Lower lobe of right lung (tissue), 2 donors: ENCODE results near the gene CCDC85A. TPM values are rescaled to one million over a fixed set of nuclear protein-coding genes. Genes with fewer than 3 reads are reported as not detected.
A peak's percentile ranks its signal among the peaks of the same experiment; 100 is the strongest.
"Not testable (repeated sequence)": the region's sequence is repeated elsewhere in the genome, so short reads cannot be mapped to it uniquely, and the experiment has no call there.

Source experiments
- ATAC-seq, 2 donors: fragments of 200-7000 bp; cut with Tn5 transposase; one replicate each; pipeline ENCODE4 v1.9.1; 2020 to 2022; ENCODE audit warnings: mild to moderate bottlenecking in 2 of 2, moderate library complexity in 2 of 2
- DNase-seq: peaks from one replicate; pipeline ENCODE4 v3.0.0-alpha.2; 2020
- H3K27ac ChIP-seq: fragments of 200-600 bp; one replicate; pipeline ENCODE4 v1.8.0; 2022
- H3K27me3 ChIP-seq: fragments of 200-600 bp; one replicate; pipeline ENCODE4 v1.8.0; 2022; ENCODE audit warnings: low read depth
- H3K36me3 ChIP-seq: fragments of 200-600 bp; one replicate; pipeline ENCODE4 v1.8.0; 2022; ENCODE audit warnings: mild to moderate bottlenecking
- H3K4me1 ChIP-seq: fragments of 200-600 bp; one replicate; pipeline ENCODE4 v1.8.0; 2022
- H3K4me3 ChIP-seq: fragments of 200-600 bp; one replicate; pipeline ENCODE4 v1.8.0; 2022; ENCODE audit warnings: mild to moderate bottlenecking
- H3K9me3 ChIP-seq: fragments of 200-600 bp; one replicate; pipeline ENCODE4 v1.8.0; 2022
- CTCF ChIP-seq: fragments of 200-600 bp; IDR thresholded peaks from one replicate; pipeline ENCODE4 v1.8.0; 2022; ENCODE audit warnings: antibody characterized with exemption, mild to moderate bottlenecking
- intact Hi-C: fragments of 100-400 bp; cut with DNase I; formaldehyde crosslinking; loops from one replicate; pipeline ENCODE4 v1.11.0; 2022
- long read RNA-seq: library from polyadenylated mRNA; unstranded; transcript quantifications from one replicate; pipeline ENCODE4 v2.0.0, GENCODE V29; 2021
- total RNA-seq: library from RNA; stranded (reverse); fragmentation: NEBNext Ultra II Directional; extraction: Animal tissue kit (Norgen Biotek cat#: 25700); gene quantifications from one replicate; pipeline ENCODE4 v1.2.1, GENCODE V29; 2021
- donor health status: DM: no; HTN: yes; CAD: no; lungs with severe emphysema.

Gene CCDC85A
- 17.0 TPM for total RNA-seq
- long read RNA-seq, partial matches to known transcripts, result 6 of 73 reads
- long read RNA-seq, other reads (novel, unspliced or antisense), result 66 of 73 reads

GRCh38 chr2:56183643-56184499 is at the start of gene CCDC85A:
TSS of gene CCDC85A (plus strand) at chr2:56183990. CDS start at chr2:56184625, 635 bp downstream.
- peak; percentile 90 for TF ChIP-seq CTCF
- Histone ChIP-seq H3K27ac (peak within 1 kb of the TSS; percentile 79), H3K27me3 (peaks cover 25% of the 10 kb centered on the region), H3K4me1 (peaks cover 16% of the 10 kb centered on the region), H3K4me3 (peak within 1 kb of the TSS; percentile 75), H3K36me3 (no peaks in the 10 kb centered on the region), H3K9me3 (no peaks in the 10 kb centered on the region)
- ATAC-seq (peak; percentile 93 to 95), DNase-seq (peak; percentile 88)
- intact Hi-C loops, result no loop called here

GRCh38 chr2:56134861-56135260 is 48.9 kb upstream of the CCDC85A start:
- ATAC-seq (no peak), DNase-seq (no peak)
- Histone ChIP-seq H3K27ac (no peak overlapping the region), H3K9me3 (no peaks in the 10 kb centered on the region), H3K4me3 (no peak overlapping the region), H3K27me3 (no peaks in the 10 kb centered on the region), H3K36me3 (no peaks in the 10 kb centered on the region), H3K4me1 (no peaks in the 10 kb centered on the region)
- intact Hi-C loops, result no loop called here
- TF ChIP-seq CTCF, result no peak

GRCh38 chr2:56142497-56143061 is 41.2 kb upstream of the CCDC85A start:
- DNase-seq, H3K4me3 ChIP-seq, H3K27me3 ChIP-seq, H3K9me3 ChIP-seq, intact Hi-C loops, H3K4me1 ChIP-seq, H3K36me3 ChIP-seq, H3K27ac ChIP-seq, ATAC-seq: not testable (repeated sequence)

- Histone ChIP-seq H3K27ac (no peak overlapping the region), H3K36me3 (no peaks in the 10 kb centered on the region), H3K4me3 (no peak overlapping the region), H3K9me3 (no peaks in the 10 kb centered on the region), H3K4me1 (no peaks in the 10 kb centered on the region), H3K27me3 (no peaks in the 10 kb centered on the region)
- no peak for DNase-seq
- ATAC-seq, result no peak
- intact Hi-C loops, result no loop called here
- TF ChIP-seq CTCF, result no peak
These were observed 35.9 kb upstream of the CCDC85A start for GRCh38 chr2:56147907-56148306.

GRCh38 chr2:56148825-56149224 is 35.0 kb upstream of the CCDC85A start:
- no peaks in the 10 kb centered on the region for H3K36me3 ChIP-seq
- TF ChIP-seq CTCF, result no peak

GRCh38 chr2:56151841-56152240 is 31.9 kb upstream of the CCDC85A start:
- ATAC-seq (no peak), DNase-seq (no peak)
- Histone ChIP-seq H3K27me3 (no peaks in the 10 kb centered on the region), H3K27ac (no peak overlapping the region), H3K4me3 (no peak overlapping the region), H3K4me1 (no peaks in the 10 kb centered on the region), H3K9me3 (no peaks in the 10 kb centered on the region), H3K36me3 (no peaks in the 10 kb centered on the region)
- no peak for TF ChIP-seq CTCF
- intact Hi-C loops, result no loop called here

More at GRCh38 chr2:56148825-56149224, 35.0 kb upstream of the CCDC85A start:
- no peak overlapping the region for H3K27ac ChIP-seq
- intact Hi-C loops, result no loop called here
- DNase-seq, result no peak
- no peak for ATAC-seq
- H3K4me3 ChIP-seq, result no peak overlapping the region
- no peaks in the 10 kb centered on the region for H3K4me1 ChIP-seq
- no peaks in the 10 kb centered on the region for H3K9me3 ChIP-seq
- no peaks in the 10 kb centered on the region for H3K27me3 ChIP-seq
